Transverse colon (tissue), 4 donors: ENCODE results near the gene ADGRF3. TPM values are rescaled to one million over a fixed set of nuclear protein-coding genes. Genes with fewer than 3 reads are reported as not detected.
"Not testable (repeated sequence)": the region's sequence is repeated elsewhere in the genome, so short reads cannot be mapped to it uniquely, and the experiment has no call there.

Experiments used
- DNase-seq: peaks from one replicate; pipeline ENCODE4 v3.0.0-alpha.2; 2019
- H3K27ac ChIP-seq, 4 donors: fragments of 200-600 bp; sonication (generic); 2 replicates each; pipeline ENCODE4 v1.5.1; 2016 to 2018; ENCODE audit warnings: inconsistent platforms in 4 of 4
- H3K27me3 ChIP-seq: fragments of 200-600 bp; sonication (generic); 2 replicates; pipeline ENCODE4 v1.5.1; 2017; ENCODE audit warnings: inconsistent platforms
- H3K36me3 ChIP-seq, 4 donors: fragments of 200-600 bp; sonication (generic); 2 replicates each; pipeline ENCODE4 v1.5.1; 2017 to 2019; ENCODE audit warnings: inconsistent platforms in 4 of 4
- H3K4me1 ChIP-seq, 4 donors: fragments of 200-600 bp; sonication (generic); 2 replicates each; pipeline ENCODE4 v1.5.1; 2017 to 2020; ENCODE audit warnings: inconsistent platforms in 4 of 4
- H3K4me3 ChIP-seq, 4 donors: fragments of 200-600 bp; sonication (generic); 1 replicate in 1 of 4; 2 replicates in 3 of 4; pipeline versions ENCODE4 v1.5.1 to v1.6.1; 2017 to 2019; ENCODE audit warnings: inconsistent platforms in 4 of 4
- H3K9me3 ChIP-seq, 2 donors: fragments of 200-600 bp; sonication (generic); 2 replicates each; pipeline ENCODE4 v1.5.1; 2017 to 2019; ENCODE audit warnings: inconsistent platforms in 2 of 2
- CTCF ChIP-seq, 5 experiments: fragments of 200-600 bp in 3 of 5; fragments of 450-650 bp in 2 of 5; sonication (generic) in 3 of 5; IDR thresholded peaks; 1 replicate in 2 of 5; 2 replicates in 3 of 5; pipeline ENCODE4 v1.5.1; 2016 to 2017; ENCODE audit warnings: antibody characterized with exemption in 5 of 5, inconsistent platforms in 3 of 5, mild to moderate bottlenecking in 2 of 5, moderate library complexity in 1 of 5
- EP300 ChIP-seq: sonication (generic); formaldehyde crosslinking; IDR thresholded peaks from one replicate; pipeline ENCODE4 v1.6.1; 2017; ENCODE audit warnings: antibody characterized with exemption, low read depth
- POLR2A ChIP-seq: fragments of 450-650 bp; IDR thresholded peaks from one replicate; pipeline ENCODE4 v1.6.1; 2016; ENCODE audit warnings: antibody characterized with exemption, mild to moderate bottlenecking, moderate library complexity
- POLR2AphosphoS5 ChIP-seq, 3 donors: sonication (generic); formaldehyde crosslinking; IDR thresholded peaks; one replicate each; pipeline ENCODE4 v1.6.1; 2016; ENCODE audit warnings: antibody characterized with exemption in 3 of 3
- WGBS, 2 donors: methylation state at CpG; one replicate each; pipeline ENCODE4 v1.1.5; 2018; ENCODE audit warnings: low coverage in 1 of 2; 5-methylcytosine and 5-hydroxymethylcytosine counted together
- in situ Hi-C, 4 donors: fragments of 200-750 bp; cut with MboI; loops; one replicate each; pipeline versions ENCODE4 v1.15.0 to v1.15.1; 2017; ENCODE audit warnings: low sequenced_read_pairs in 3 of 4, low pct_ligation_motif_present in 1 of 4, low pct_unique_long_range_greater_than_20kb in 1 of 4
- intact Hi-C: fragments of 100-400 bp; cut with DNase I; formaldehyde crosslinking; loops from one replicate; pipeline ENCODE4 v1.15.1; 2023; ENCODE audit warnings: low total_unique reads
- total RNA-seq, 4 donors: library from RNA; depleted of rRNA; stranded (reverse); fragments of >200 nt; gene quantifications; one replicate each; pipeline ENCODE4 v1.1.0, GENCODE V29; 2016

Gene ADGRF3
- total RNA-seq, 4 donors from 2014 or later = not detected

- 79 to 94% methylated on average over 2 of the region's 2 CpGs for WGBS, 2 donors
- Histone ChIP-seq H3K9me3 (no peaks in the 10 kb centered on the region), H3K4me3 (no peak overlapping the region), H3K27me3 (no peaks in the 10 kb centered on the region), H3K27ac (no peak overlapping the region), H3K36me3 (no peaks in the 10 kb centered on the region), H3K4me1 (peaks cover 0 to 7% (median 0%) of the 10 kb centered on the region in 4 donors)
- TF ChIP-seq POLR2AphosphoS5 (IDR thresholded peaks at IDR 0.05) = no peak
- TF ChIP-seq POLR2A = no peak
- no peak for TF ChIP-seq EP300
- no peak for TF ChIP-seq CTCF (IDR thresholded peaks at IDR 0.05)
- DNase-seq = no peak
- intact Hi-C loops (no loop called here), in situ Hi-C loops (no loop called here)
These were observed 10.2 kb upstream of the ADGRF3 start for GRCh38 chr2:26356771-26357170.

GRCh38 chr2:26356111-26356510 is 9.5 kb upstream of the ADGRF3 start:
- H3K4me3 ChIP-seq = no peak overlapping the region
- H3K36me3 ChIP-seq = no peaks in the 10 kb centered on the region
- no peaks in the 10 kb centered on the region for H3K9me3 ChIP-seq
- peaks cover 0 to 7% (median 0%) of the 10 kb centered on the region in 4 donors for H3K4me1 ChIP-seq
- intact Hi-C loops (no loop called here), in situ Hi-C loops (no loop called here)
- 94 to 100% methylated on average over 2 of the region's 2 CpGs for WGBS, 2 donors
- TF ChIP-seq POLR2AphosphoS5 (IDR thresholded peaks at IDR 0.05) (no peak), EP300 (no peak), POLR2A (no peak)
- DNase-seq = no peak
- H3K27ac ChIP-seq = no peak overlapping the region
- no peaks in the 10 kb centered on the region for H3K27me3 ChIP-seq

- in situ Hi-C loops = no loop called here
- Histone ChIP-seq H3K4me1 (peaks cover 0 to 7% (median 0%) of the 10 kb centered on the region in 4 donors), H3K27ac (no peak overlapping the region), H3K9me3 (no peaks in the 10 kb centered on the region), H3K36me3 (no peaks in the 10 kb centered on the region), H3K27me3 (no peaks in the 10 kb centered on the region), H3K4me3 (no peak overlapping the region)
- intact Hi-C loops = no loop called here
- DNase-seq = no peak
- 81 to 82% methylated on average over 6 to 9 of the region's 9 CpGs for WGBS, 2 donors
- no peak for TF ChIP-seq EP300
- no peak for TF ChIP-seq POLR2A
- TF ChIP-seq CTCF (IDR thresholded peaks at IDR 0.05) = no peak
- TF ChIP-seq POLR2AphosphoS5 (IDR thresholded peaks at IDR 0.05) = no peak
These were observed 8.7 kb upstream of the ADGRF3 start for GRCh38 chr2:26355038-26355995.

- in situ Hi-C loops, DNase-seq, H3K27me3 ChIP-seq, intact Hi-C loops, H3K27ac ChIP-seq, H3K36me3 ChIP-seq, H3K4me1 ChIP-seq, H3K9me3 ChIP-seq, H3K4me3 ChIP-seq: not testable (repeated sequence)
- 96 to 98% methylated on average over 2 to 16 of the region's 16 CpGs for WGBS, 2 donors
These were observed 7.9 kb upstream of the ADGRF3 start for GRCh38 chr2:26354469-26354868.

GRCh38 chr2:26352892-26353291 is 6.3 kb upstream of the ADGRF3 start:
- Histone ChIP-seq H3K4me3 (no peak overlapping the region), H3K27me3 (no peaks in the 10 kb centered on the region), H3K9me3 (no peaks in the 10 kb centered on the region), H3K4me1 (peaks cover under 1 to 15% (median 4%) of the 10 kb centered on the region in 4 donors), H3K27ac (no peak overlapping the region), H3K36me3 (no peaks in the 10 kb centered on the region)
- in situ Hi-C loops (no loop called here), intact Hi-C loops (no loop called here)
- no peak for DNase-seq
- TF ChIP-seq EP300 = no peak
- no peak for TF ChIP-seq POLR2A
- no peak for TF ChIP-seq CTCF (IDR thresholded peaks at IDR 0.05)
- TF ChIP-seq POLR2AphosphoS5 (IDR thresholded peaks at IDR 0.05) = no peak
- 71 to 97% methylated on average over 1 of the region's 1 CpG for WGBS, 2 donors
